HepG2 (cell line): Measurements from ENCODE around the gene B3GALT5.

Source experiments
- BHLHE40 ChIP-seq: IDR thresholded peaks from 2 replicates; pipeline ENCODE4 v1.6.1; 2011; ENCODE audit warnings: low read length, improper control_type of control experiment
- HDAC1 ChIP-seq: sonication (generic); formaldehyde crosslinking; IDR thresholded peaks from 2 replicates; pipeline ENCODE4 v1.5.1; 2020; ENCODE audit warnings: mild to moderate bottlenecking, missing genetic modification reagents
- HOXA5 ChIP-seq: sonication (generic); formaldehyde crosslinking; IDR thresholded peaks from 2 replicates; pipeline ENCODE4 v1.4.0; 2020; ENCODE audit warnings: missing genetic modification reagents
- NFE2L1 ChIP-seq: sonication (generic); formaldehyde crosslinking; IDR thresholded peaks from 2 replicates; pipeline ENCODE4 v1.4.0; 2020; ENCODE audit warnings: missing genetic modification reagents, mild to moderate bottlenecking, borderline replicate concordance
- POLR2A ChIP-seq, 2 experiments: IDR thresholded peaks; 2 replicates each; pipeline ENCODE4 v1.6.1; 2011; ENCODE audit warnings: low read depth in 2 of 2, low read length in 2 of 2, mild to moderate bottlenecking in 1 of 2, moderate library complexity in 1 of 2; ENCODE audit not compliant: insufficient read depth in 1 of 2
- YY1 ChIP-seq: IDR thresholded peaks from 2 replicates; pipeline ENCODE4 v1.6.1; 2011; ENCODE audit warnings: low read length, low read depth, moderate library complexity, mild to moderate bottlenecking; ENCODE audit not compliant: insufficient read depth, insufficient replicate concordance
- TF ChIP-seq, protein P1 (sequence below): sonication (generic); formaldehyde crosslinking; IDR thresholded peaks from 2 replicates; pipeline ENCODE4 v1.5.0; 2020; ENCODE audit warnings: mild to moderate bottlenecking, missing genetic modification reagents, moderate library complexity
- TF ChIP-seq, protein P2 (sequence below): sonication (generic); formaldehyde crosslinking; IDR thresholded peaks from 2 replicates; pipeline ENCODE4 v1.4.0; 2020; ENCODE audit warnings: mild to moderate bottlenecking, missing genetic modification reagents
- TF ChIP-seq, protein P3 (sequence below): sonication (generic); formaldehyde crosslinking; IDR thresholded peaks from 2 replicates; pipeline ENCODE4 v1.4.0; 2020; ENCODE audit warnings: missing genetic modification reagents, mild to moderate bottlenecking, borderline replicate concordance

DNA sequence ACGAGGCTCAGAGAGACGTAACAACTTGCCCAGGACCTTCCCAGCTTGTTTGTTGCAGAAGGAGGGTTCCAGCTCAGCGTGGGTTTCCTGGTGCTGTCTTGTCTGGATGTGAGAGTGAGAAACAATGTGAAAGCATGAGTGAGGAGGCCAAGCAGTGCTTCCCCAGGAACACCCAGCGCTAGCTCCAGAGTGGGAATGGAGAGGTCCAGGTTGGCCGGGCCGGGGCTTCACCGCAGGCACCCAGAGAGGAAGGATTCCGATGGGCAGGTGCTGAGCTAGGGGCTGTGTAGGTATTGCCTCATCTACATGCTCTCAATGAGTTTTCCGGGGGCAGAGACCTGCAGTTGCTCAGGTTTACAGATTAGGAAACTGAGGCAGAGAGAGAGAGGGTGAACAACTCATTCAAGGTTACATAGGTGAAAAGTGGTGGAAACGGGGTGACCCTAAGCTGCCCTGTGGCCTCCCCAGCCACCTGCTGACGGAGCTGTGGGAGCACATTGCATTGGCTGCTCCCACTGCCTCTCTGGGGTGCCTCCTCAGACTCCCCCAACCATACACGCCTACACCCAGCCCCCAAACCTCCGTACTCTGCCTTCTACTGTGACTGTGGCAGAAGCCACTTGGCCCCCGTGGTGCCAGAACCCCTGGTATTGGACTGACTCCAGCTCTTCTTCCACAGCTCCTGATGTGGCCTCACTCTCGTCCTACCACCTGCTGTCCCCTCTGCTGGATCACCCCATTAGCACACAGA is 51.2 kb downstream of the B3GALT5 start:
- TF ChIP-seq, protein P1, sequence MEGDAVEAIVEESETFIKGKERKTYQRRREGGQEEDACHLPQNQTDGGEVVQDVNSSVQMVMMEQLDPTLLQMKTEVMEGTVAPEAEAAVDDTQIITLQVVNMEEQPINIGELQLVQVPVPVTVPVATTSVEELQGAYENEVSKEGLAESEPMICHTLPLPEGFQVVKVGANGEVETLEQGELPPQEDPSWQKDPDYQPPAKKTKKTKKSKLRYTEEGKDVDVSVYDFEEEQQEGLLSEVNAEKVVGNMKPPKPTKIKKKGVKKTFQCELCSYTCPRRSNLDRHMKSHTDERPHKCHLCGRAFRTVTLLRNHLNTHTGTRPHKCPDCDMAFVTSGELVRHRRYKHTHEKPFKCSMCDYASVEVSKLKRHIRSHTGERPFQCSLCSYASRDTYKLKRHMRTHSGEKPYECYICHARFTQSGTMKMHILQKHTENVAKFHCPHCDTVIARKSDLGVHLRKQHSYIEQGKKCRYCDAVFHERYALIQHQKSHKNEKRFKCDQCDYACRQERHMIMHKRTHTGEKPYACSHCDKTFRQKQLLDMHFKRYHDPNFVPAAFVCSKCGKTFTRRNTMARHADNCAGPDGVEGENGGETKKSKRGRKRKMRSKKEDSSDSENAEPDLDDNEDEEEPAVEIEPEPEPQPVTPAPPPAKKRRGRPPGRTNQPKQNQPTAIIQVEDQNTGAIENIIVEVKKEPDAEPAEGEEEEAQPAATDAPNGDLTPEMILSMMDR = no peak
- TF ChIP-seq BHLHE40 (no peak), NFE2L1 (no peak), POLR2A (IDR thresholded peaks at IDR 0.05; ENCODE audit: insufficient read depth in 1 of 2, low read depth in 2 of 2, low read length in 2 of 2) (no peak), HOXA5 (CRISPR knock-in tag) (no peak), YY1 (no peak), HDAC1 (no peak)
- TF ChIP-seq, protein P2, sequence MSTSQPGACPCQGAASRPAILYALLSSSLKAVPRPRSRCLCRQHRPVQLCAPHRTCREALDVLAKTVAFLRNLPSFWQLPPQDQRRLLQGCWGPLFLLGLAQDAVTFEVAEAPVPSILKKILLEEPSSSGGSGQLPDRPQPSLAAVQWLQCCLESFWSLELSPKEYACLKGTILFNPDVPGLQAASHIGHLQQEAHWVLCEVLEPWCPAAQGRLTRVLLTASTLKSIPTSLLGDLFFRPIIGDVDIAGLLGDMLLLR (CRISPR knock-in tag) = no peak
- TF ChIP-seq, protein P3, sequence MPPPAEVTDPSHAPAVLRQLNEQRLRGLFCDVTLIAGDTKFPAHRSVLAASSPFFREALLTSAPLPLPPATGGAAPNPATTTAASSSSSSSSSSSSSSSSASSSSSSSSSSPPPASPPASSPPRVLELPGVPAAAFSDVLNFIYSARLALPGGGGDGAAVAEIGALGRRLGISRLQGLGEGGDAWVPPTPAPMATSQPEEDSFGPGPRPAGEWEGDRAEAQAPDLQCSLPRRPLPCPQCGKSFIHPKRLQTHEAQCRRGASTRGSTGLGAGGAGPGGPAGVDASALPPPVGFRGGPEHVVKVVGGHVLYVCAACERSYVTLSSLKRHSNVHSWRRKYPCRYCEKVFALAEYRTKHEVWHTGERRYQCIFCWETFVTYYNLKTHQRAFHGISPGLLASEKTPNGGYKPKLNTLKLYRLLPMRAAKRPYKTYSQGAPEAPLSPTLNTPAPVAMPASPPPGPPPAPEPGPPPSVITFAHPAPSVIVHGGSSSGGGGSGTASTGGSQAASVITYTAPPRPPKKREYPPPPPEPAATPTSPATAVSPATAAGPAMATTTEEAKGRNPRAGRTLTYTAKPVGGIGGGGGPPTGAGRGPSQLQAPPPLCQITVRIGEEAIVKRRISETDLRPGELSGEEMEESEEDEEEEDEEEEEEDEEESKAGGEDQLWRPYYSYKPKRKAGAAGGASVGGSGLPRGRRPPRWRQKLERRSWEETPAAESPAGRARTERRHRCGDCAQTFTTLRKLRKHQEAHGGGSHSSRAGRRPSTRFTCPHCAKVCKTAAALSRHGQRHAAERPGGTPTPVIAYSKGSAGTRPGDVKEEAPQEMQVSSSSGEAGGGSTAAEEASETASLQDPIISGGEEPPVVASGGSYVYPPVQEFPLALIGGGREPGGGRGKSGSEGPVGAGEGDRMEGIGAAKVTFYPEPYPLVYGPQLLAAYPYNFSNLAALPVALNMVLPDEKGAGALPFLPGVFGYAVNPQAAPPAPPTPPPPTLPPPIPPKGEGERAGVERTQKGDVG (CRISPR knock-in tag) = no peak
